Prostate gland (tissue), 2 donors: Measurements from ENCODE around the gene ST3GAL6. TPM values are rescaled to one million over a fixed set of nuclear protein-coding genes. Genes with fewer than 3 reads are reported as not detected.

Experiments
- DNase-seq: peaks from one replicate; pipeline ENCODE4 v3.0.0-alpha.2; 2019; ENCODE audit warnings: low spot score
- H3K27ac ChIP-seq, 2 donors: fragments of 200-600 bp; sonication (generic); 2 replicates each; pipeline ENCODE4 v1.5.1; 2017 to 2019
- H3K27me3 ChIP-seq: fragments of 200-600 bp; sonication (generic); replicated peaks from 2 replicates; pipeline ENCODE4 v1.5.1; 2019; ENCODE audit not compliant: insufficient read depth
- H3K36me3 ChIP-seq, 2 donors: fragments of 200-600 bp; sonication (generic); 1 replicate in 1 of 2; 2 replicates in 1 of 2; pipeline versions ENCODE4 v1.5.1 to v1.8.1; 2017 to 2019
- H3K4me1 ChIP-seq: fragments of 200-600 bp; sonication (generic); replicated peaks from 2 replicates; pipeline ENCODE4 v1.5.1; 2019
- H3K4me3 ChIP-seq, 2 donors: fragments of 200-600 bp; sonication (generic); 2 replicates each; pipeline ENCODE4 v1.5.1; 2017 to 2019
- H3K9me3 ChIP-seq: fragments of 200-600 bp; sonication (generic); 2 replicates; pipeline ENCODE4 v1.5.1; 2017
- POLR2A ChIP-seq: fragments of 450-650 bp; IDR thresholded peaks from one replicate; pipeline ENCODE4 v1.6.1; 2016; ENCODE audit warnings: antibody characterized with exemption, mild to moderate bottlenecking
- POLR2AphosphoS5 ChIP-seq: sonication (generic); formaldehyde crosslinking; IDR thresholded peaks from one replicate; pipeline ENCODE4 v1.6.1; 2017; ENCODE audit warnings: antibody characterized with exemption
- WGBS: methylation state at CpG from one replicate; pipeline ENCODE4 v1.1.5; 2018; 5-methylcytosine and 5-hydroxymethylcytosine counted together
- intact Hi-C: fragments of 100-400 bp; cut with DNase I; formaldehyde crosslinking; loops from one replicate; pipeline ENCODE4 v1.14.2; 2022
- total RNA-seq, 2 donors: library from RNA; depleted of rRNA; stranded (reverse); fragments of >200 nt; gene quantifications; one replicate each; pipeline ENCODE4 v1.1.0, GENCODE V29; 2016
- TF ChIP-seq, protein P1 (sequence below), 4 experiments: fragments of 200-600 bp in 2 of 4; fragments of 450-650 bp in 2 of 4; sonication (generic) in 2 of 4; IDR thresholded peaks; 1 replicate in 3 of 4; 2 replicates in 1 of 4; pipeline ENCODE4 v1.5.1; 2016 to 2019; ENCODE audit warnings: antibody characterized with exemption in 4 of 4, mild to moderate bottlenecking in 2 of 4, moderate library complexity in 2 of 4

The ST3GAL6 gene
- total RNA-seq, 2 donors from 2014 or later, result 7.1 to 10.6 TPM

DNA sequence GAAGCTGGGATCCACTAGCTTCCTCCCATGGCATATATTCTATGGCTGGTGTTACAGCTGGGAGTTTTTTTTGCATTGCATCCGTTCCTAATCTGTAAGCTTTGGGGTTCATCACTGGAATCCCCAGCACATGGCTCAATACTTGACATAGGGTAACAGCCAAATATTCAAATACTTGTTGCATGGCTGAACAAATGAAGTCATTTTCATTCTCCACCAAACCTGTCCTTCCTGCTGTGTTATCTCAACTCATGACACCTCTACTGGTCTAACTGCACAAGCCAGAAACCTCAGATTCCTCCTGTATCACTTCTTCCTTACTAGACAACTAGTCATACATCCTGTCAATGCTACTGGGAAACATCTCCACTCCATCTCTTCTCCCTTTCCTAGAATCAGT is 43.4 kb downstream of the ST3GAL6 start:
- no peaks in the 10 kb centered on the region for H3K4me1 ChIP-seq
- intact Hi-C loops, result no loop called here
- H3K4me3 ChIP-seq, result no peak overlapping the region
- H3K27ac ChIP-seq, result no peak overlapping the region
- H3K36me3 ChIP-seq, result peaks cover 0 to 4% of the 10 kb centered on the region in 2 donors
- H3K9me3 ChIP-seq, result no peaks in the 10 kb centered on the region
- TF ChIP-seq POLR2A, result no peak
- TF ChIP-seq, protein P1, sequence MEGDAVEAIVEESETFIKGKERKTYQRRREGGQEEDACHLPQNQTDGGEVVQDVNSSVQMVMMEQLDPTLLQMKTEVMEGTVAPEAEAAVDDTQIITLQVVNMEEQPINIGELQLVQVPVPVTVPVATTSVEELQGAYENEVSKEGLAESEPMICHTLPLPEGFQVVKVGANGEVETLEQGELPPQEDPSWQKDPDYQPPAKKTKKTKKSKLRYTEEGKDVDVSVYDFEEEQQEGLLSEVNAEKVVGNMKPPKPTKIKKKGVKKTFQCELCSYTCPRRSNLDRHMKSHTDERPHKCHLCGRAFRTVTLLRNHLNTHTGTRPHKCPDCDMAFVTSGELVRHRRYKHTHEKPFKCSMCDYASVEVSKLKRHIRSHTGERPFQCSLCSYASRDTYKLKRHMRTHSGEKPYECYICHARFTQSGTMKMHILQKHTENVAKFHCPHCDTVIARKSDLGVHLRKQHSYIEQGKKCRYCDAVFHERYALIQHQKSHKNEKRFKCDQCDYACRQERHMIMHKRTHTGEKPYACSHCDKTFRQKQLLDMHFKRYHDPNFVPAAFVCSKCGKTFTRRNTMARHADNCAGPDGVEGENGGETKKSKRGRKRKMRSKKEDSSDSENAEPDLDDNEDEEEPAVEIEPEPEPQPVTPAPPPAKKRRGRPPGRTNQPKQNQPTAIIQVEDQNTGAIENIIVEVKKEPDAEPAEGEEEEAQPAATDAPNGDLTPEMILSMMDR (IDR thresholded peaks at IDR 0.05), result no peak
- TF ChIP-seq POLR2AphosphoS5, result no peak
- 90% methylated on average over 1 of the region's 1 CpG for WGBS
- no peaks in the 10 kb centered on the region for H3K27me3 ChIP-seq
- DNase-seq, result no peak

DNA sequence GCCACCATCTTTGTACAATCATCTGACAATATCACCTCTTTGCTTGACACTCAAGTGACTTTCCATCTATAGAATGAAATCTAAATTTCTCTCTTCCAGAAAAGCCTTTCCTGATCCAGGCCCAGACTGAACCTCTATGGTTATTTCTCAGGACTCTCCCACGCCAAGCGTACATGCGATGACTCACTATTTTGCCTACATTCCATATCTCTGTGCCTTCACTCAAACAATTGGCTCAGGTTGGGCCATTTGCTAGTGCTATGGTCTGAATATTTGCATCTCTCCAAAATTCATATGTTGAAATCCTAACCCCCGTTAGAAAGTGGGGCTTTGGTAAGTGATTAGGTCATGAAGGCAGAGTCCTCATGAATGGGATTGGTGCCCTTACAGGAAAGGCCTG is 43.9 kb downstream of the ST3GAL6 start:
- Histone ChIP-seq H3K4me3 (no peak overlapping the region), H3K9me3 (no peaks in the 10 kb centered on the region), H3K27me3 (no peaks in the 10 kb centered on the region), H3K4me1 (no peaks in the 10 kb centered on the region), H3K36me3 (peaks cover 0 to 4% of the 10 kb centered on the region in 2 donors), H3K27ac (no peak overlapping the region)
- TF ChIP-seq POLR2A, result no peak
- no peak for TF ChIP-seq POLR2AphosphoS5
- TF ChIP-seq, protein P1 (IDR thresholded peaks at IDR 0.05), result no peak
- intact Hi-C loops, result no loop called here
- no peak for DNase-seq
- 94% methylated on average over 4 of the region's 4 CpGs for WGBS

DNA sequence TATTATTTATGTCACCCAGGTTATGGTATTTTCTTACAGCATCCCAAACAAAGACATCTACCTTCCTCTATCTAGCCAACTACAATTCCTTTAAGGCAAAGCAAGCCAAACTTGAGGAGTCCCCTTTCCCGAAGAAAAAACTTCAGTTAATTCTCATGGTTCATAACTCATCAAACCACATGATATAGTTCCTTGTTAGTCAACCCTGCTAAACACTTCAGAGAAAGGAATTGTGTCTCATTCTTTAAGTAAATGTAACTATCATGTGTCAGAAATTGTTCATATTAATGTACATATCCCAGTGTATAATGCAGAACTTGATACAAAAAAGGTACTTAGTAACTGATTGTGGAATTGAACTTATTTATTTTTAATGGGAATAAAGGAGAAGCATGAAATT is 44.4 kb downstream of the ST3GAL6 start:
- no peak for TF ChIP-seq POLR2A
- no peak for TF ChIP-seq POLR2AphosphoS5
- TF ChIP-seq, protein P1 (IDR thresholded peaks at IDR 0.05), result no peak
- Histone ChIP-seq H3K4me1 (no peaks in the 10 kb centered on the region), H3K9me3 (no peaks in the 10 kb centered on the region), H3K27ac (no peak overlapping the region), H3K4me3 (no peak overlapping the region), H3K36me3 (peaks cover 0 to 4% of the 10 kb centered on the region in 2 donors), H3K27me3 (no peaks in the 10 kb centered on the region)
- WGBS, result 82% methylated on average over 1 of the region's 1 CpG
- intact Hi-C loops, result no loop called here
- DNase-seq, result no peak

DNA sequence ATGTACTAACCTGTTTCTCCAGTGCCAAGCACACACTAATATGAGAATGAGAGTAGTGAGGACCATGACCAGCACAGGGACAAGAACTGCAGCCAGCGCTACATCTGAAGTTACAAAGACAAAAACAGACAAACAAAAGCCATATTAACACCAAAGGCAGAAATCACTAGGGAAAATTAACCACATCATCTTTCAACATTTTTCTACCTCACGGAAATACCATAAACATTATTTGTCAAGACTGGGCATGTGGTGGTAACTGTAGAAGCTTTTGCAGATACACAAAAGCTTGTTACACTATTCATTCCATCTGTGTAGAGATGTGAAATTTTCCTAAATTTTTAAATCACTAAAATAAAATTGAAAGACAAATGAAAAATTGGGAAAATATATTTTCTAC is 44.9 kb downstream of the ST3GAL6 start:
- DNase-seq, result no peak
- WGBS, result 78% methylated on average over 2 of the region's 2 CpGs
- intact Hi-C loops, result no loop called here
- no peaks in the 10 kb centered on the region for H3K4me1 ChIP-seq
- TF ChIP-seq, protein P1 (IDR thresholded peaks at IDR 0.05), result no peak
- TF ChIP-seq POLR2A (no peak), POLR2AphosphoS5 (no peak)
- no peak overlapping the region for H3K27ac ChIP-seq
- peaks cover 0 to 4% of the 10 kb centered on the region in 2 donors for H3K36me3 ChIP-seq
- H3K9me3 ChIP-seq, result no peaks in the 10 kb centered on the region
- no peaks in the 10 kb centered on the region for H3K27me3 ChIP-seq
- no peak overlapping the region for H3K4me3 ChIP-seq

DNA sequence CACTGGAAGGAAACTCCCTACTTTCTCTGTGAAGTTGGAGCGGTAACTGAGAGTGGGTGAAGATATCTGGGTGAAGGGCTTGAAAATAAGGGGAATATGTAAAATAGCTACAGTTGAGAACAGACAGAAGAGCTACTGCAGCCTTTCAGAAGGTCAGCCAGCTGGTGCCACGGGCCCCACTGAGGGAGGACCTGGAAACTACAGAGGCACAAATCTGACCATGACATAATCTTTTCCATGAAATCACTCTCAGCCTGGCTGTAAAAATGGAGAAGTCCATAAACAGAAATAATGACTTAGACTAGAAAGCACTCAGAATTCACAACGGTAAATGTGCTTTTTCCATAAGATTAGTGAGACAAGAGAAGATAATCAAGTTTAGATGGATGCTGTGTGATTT is 46.4 kb downstream of the ST3GAL6 start:
- Histone ChIP-seq H3K4me1 (no peaks in the 10 kb centered on the region), H3K36me3 (peaks cover 0 to 4% of the 10 kb centered on the region in 2 donors), H3K27me3 (no peaks in the 10 kb centered on the region), H3K27ac (no peak overlapping the region), H3K4me3 (no peak overlapping the region), H3K9me3 (no peaks in the 10 kb centered on the region)
- intact Hi-C loops, result no loop called here
- WGBS, result 67% methylated on average over 3 of the region's 3 CpGs
- DNase-seq, result no peak
- TF ChIP-seq POLR2AphosphoS5 (no peak), POLR2A (no peak)
- TF ChIP-seq, protein P1 (IDR thresholded peaks at IDR 0.05), result no peak
